ENCODE measurements around the gene MALRD1.
A peak's percentile ranks its signal among the peaks of the same experiment; 100 is the strongest.

Gene MALRD1

DNA sequence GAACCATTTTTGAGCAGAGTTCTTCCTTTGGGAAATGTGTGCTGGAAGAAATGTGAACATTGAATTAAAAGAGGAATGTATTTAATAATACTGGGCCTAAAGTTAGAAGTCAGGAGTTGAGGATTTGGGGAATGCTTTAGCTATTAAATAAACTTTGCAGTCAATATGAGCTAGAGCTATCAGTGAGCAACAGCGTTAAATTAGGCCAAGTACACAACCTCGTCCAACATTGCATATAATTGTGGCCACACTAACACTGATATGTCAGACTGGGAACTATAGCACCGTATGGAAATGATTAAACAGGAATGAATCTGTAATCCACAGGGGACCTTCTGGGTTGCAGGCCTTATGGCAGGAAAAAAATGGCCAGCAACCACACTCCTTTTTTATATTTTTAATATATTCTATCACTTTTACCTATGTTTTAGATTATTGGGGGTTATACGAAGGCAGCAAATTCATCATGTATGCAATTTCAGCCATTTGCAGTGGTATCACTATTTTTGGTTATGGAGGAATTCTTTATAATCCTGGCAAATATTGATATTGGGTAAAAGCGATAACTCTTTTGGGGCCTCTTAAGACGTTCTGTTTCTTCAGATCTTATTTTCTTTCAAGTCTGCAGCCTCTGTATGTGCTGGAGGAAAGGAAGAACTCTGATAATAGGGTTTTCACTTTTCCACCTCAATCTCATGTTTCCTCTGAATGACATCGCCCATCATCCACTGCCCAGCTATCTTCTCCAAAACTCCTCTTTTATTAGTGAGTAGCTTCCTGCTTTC, 531.4 kb downstream of the MALRD1 start:
- no peak for DNase-seq

DNA sequence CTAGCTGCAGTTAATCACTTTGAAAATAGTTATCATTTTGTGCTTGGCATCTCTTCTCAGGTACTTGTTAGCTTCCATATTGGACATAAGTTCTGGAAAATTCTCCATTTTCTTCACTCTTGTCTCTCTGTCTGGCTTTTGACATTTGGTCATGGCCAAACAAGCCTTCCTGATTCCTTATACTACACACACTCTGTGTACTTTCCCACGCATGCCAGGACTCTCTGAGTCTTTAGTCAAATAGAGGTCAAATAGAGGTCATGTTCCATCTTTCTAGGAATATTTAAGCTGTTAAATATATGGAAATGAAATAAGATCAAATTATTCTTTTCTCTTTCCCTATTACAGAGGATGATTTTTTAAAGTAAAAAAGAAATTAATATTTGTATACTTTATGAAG, 532.1 kb downstream of the MALRD1 start:
- DNase-seq: no peak

DNA sequence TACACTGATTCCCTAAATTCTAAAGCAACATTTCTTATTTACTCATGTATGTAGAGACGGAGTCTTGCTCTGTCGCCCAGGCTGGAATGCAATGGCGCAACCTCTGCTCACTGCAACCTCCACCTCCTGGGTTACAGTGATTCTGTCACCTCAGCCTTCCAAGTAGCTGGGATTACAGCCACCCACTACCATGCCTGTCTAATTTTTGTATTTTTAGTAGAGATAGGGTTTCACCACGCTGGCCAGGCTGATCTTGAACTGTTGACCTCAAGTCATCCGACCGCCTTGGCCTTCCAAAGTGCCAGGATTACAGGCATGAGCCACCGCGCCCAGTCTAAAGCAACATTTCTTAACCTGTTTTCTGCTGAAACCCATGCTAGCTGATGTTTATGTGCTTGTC, 540.0 kb downstream of the MALRD1 start:
- no peak for DNase-seq

DNA sequence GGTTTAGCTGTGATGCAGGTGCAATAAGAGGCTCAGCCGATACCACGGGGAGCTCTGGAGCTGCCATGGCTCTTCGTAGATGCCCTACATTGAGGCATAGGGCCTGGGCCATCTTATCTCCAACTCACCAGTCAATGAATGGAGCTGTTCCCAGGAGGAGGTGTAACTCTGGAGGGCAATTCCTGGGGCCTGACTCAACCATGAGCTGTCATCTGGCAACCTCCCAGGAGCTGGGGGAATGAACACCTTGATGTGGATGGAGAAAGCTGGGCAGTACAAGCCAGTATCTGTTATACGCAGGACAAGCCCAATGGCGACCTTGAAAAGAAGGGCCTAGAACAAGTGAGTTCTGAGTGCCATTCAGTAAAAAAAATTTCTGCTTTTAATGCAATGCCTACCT, 543.7 kb downstream of the MALRD1 start:
- no peak for DNase-seq

DNA sequence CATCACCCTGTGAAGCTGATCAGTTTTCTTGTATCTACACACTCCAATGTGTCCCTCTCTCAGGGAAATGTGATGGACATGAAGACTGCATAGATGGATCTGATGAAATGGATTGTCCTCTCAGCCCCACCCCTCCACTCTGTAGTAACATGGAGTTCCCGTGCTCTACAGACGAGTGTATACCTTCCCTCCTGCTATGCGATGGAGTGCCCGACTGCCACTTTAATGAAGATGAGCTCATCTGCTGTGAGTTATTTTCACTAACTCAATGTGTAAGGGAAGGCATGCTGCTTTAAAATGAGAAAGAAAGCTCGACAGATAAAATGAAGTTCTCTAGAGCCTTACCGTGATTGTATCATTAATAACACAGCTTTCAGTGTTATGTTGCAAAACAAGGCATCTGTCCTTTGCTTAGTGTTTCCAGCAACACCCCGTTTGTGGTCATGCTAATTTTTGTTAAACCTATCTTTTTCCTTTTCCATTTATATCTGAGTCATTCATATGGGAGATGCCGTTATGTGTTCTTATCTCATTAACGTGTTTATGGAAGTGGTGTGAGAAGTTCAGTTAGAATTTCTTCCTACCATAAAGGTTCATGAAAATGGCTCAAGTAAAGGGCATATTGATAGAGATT, 546.7 kb downstream of the MALRD1 start:
- no peak for DNase-seq

DNA sequence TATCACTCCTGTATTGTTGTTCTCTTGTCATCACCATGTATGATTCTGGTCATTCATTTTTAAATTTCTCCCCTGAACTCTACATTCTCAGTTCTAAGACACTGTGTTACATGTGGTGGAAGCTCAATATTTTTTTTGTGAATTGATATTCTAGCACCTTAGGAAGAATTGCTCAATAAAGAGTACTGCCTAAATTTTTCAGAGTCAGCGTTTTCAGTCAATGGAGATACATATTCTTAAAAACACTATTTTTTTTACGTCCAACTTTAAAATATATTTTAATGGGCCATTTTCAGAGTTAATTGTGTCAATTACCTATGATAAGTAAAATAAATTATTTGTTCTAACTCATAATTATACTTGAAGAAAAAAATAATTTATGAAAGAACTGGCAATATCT, 557.2 kb downstream of the MALRD1 start:
- no peak for DNase-seq

DNA sequence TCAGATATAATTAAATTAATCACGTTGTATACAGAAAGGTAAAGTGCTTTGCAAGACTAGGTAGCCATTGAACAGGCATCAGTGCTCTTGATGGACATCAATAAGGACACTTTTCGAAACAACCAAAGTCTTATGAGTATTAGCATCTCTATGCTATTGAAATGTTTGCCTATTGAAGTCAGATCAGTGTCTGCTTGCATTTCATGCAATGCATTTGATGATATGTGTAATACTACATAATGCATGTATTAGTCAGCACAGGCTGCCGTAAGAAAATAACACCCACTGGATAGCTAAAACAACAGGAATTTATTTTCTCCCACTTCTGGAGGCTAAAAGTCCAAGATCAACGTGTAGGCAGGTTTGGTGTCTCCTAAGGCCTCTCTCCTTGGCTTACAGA, 558.4 kb downstream of the MALRD1 start:
- no peak for DNase-seq

DNA sequence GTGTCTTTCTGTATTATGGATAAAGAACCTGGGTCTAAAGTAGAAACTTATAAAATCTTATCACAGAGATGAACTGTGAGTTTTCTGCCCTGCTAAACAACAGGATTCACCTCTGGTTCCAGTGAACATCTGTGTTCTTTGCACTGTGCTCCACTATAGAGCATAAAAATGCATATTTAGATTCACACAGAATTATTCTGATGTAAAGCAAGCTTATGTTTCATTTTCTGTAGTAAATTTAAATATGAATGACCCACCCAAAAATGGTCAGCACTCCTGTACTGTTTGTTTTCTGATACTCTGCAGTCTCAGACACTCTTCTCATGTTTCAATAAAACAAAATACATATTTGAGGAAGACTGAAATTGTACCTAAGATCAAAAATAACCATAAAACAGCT, 563.2 kb downstream of the MALRD1 start:
- no peak for DNase-seq

DNA sequence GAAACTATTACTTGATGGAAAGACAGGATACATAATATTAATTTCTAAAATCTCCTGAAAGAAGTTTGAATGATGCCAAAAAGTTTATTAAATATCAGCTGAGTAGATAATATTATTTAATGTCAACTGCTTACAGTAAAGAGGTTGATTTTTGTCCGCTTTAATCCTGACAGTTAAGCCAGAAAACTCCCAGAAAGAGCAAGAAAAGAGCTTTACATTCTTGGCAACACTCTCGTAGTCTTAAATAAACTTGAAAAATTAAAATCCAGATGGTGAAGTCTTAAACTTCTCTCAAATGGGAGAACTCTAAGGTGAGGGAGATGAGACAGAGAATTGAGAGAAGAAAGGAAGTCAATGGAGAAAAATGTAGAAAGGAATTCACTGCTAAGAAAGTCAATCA, 568.4 kb downstream of the MALRD1 start:
- no peak for DNase-seq

DNA sequence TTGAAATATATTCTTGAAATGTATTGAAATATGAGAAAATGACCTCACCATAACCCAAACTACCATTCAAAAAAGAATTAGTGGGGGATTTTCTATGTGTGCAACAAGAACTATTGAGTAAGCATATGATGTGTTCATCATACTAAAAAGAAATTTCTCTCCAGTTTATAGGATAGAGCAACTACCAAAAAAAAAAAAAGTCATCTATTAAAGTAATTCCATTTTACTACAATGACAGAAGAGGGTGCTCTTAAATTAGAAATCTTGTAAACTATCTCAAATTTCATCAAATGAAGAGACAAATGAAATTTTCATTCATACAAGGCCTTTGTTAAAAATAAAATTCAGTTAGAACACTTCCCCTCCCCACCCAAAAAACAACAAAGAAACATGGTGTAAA, 572.2 kb downstream of the MALRD1 start:
- peak; percentile 18 for DNase-seq

DNA sequence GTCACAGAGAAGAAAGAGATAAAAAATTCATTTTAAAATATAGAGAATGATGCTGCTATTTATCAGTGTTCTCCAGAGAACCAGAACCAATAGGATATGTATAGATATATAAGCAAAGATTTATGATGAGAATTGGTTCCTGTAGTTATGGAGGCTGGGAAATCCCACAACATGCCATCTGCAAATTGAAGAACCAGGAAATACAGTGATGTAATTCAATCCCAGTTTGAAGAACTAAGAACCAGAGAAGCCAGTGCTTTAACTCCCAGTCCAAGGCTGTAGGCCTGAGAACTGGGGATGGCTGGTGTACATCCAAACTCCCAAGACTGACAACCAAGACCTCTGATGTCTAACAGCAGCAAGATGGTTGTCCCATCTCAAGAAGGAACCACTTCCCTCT, 574.7 kb downstream of the MALRD1 start:
- peak; percentile 23 for DNase-seq

DNA sequence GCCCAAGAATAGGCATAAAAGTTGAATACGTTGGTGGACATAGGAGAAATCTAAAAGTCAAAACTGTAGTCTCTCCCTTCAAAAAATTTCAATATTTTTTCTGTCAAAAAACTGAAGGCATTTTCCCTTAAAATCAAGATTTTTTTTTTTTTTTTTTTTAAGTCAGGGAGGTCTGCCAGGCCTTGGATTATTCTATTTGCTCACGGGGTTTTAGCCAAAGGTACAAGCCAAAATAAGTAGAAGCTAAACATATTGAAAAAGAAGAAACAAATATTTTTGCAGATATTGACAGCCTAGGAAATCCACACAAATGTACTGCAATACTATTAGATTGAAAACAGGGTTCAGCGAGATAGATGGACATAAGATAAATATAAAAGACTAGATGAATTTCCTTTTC, 577.6 kb downstream of the MALRD1 start:
- no peak for DNase-seq

DNA sequence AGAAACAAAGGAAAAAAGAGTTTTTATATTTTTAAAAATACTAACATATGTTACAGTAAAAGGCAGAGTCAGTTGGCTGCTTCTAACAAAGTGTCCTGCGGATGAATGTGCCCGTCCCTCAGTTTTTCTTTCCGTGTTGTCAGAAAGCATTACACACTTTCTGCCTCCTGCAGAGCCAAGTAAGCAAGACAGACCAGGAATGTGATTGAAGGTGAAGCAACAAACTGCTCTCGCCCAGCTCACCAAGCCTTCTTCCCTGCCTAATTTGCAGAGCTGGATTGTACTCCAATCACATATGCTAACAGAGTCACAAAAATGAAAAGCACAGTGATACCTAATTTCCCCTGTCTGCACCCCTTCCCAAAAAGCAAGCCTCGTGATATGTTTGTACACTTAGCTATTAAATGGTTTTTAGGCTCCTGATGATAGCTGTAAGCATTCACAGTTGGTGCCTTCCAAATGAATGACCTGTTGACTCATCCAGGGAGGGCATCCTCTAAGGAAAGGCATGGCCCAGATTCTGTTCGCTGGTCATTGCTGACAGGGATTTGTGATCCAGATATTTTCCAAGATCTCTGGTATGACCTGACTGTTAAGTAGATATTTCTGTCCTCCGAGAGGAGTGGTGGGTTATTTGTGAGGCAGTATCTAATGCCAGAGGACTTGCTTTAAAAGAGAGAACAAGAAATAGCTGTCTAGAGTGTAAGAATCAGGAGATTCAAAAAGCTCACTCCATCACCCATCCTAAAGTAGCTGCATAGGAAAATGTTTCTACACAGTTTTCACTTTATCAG, 580.4 kb downstream of the MALRD1 start:
- DNase-seq: no peak

DNA sequence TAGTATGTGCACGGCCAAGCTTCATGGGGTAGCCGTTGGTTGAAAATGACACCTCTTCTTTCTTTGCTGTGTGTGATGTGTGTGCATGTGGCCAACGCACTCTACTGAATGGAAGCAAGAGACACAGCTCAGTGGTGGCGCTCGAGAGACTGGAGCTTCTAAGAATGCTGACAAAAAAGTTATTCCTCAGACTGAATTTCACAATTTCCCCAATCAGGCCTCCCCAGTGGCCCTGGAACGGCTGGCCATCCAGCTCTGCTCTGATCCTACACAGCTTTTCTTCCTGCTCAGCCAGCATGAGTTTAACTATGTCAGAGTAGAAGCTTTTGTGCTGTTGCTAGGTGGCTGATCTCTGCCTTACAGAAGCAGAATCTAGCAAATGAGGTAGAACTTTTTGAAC, 581.0 kb downstream of the MALRD1 start:
- peak; percentile 57 for DNase-seq

DNA sequence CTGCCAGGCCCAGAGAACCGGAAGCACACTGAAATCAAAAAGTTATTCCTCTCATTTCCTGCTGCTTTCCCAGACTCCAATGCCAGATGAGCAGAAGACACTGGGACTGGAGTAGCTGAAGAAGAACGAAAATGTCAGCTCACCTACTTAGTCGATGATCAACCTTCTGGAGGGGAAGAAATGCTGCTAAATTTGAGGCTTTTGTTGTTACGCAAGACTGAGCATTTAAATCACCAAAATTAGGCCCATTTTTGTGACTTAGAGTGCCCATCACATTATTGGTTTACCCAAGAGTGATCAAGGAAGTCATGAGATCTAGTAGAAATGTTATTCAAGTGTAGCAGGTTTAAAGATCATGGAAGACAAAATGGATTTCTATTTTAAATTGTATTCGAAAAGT, 585.6 kb downstream of the MALRD1 start:
- no peak for DNase-seq

DNA sequence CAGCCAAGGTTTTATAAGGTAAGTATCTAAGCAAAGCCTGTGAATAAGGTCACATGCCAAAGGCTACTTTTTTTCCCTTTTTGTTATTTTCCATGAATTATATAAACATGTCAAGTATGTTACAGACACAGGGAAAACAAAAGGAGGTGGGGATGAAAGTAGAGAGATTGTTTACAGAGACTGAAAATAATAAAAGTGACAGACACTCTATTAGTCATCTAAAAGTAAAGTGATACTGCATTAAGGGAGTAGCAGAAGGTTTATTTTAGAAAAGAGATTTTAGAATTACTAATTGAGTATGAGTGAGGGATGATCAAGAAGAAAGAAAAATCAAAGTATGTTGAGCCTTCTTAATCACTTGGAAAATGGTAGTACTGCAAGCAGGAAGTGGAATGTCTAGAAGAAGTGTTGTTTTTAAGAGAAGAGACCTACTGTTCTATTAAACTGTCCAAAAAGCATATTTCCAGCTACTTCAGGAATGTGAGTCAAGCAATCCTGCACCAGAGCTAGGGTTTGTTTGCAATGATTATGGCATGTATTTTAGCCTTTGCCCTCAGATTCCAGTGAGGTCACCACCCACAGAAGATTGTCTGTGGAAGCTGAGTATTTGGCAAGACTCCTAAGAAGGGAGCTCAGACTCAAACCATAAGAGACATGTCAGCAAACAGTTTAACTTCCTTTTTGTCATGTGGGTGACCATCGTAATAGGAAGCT, 589.7 kb downstream of the MALRD1 start:
- DNase-seq: peak; percentile 89

DNA sequence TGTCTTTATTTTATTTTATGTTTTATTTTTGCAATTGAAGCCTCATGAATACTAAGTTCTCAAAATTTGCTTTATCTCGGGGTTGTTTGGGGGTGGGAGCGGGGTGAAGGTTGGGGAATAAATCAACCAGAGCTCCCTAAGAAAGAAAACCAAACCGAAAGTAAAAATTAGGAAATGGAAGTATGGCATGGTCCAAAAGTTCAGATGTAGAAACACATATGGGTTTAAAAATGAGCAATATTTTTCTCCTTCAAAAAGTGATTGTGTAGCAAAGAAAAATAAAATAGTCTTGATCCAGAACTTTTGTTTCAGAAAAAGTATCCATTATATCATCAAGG, 590.3 kb downstream of the MALRD1 start:
- peak; percentile 56 for DNase-seq

DNA sequence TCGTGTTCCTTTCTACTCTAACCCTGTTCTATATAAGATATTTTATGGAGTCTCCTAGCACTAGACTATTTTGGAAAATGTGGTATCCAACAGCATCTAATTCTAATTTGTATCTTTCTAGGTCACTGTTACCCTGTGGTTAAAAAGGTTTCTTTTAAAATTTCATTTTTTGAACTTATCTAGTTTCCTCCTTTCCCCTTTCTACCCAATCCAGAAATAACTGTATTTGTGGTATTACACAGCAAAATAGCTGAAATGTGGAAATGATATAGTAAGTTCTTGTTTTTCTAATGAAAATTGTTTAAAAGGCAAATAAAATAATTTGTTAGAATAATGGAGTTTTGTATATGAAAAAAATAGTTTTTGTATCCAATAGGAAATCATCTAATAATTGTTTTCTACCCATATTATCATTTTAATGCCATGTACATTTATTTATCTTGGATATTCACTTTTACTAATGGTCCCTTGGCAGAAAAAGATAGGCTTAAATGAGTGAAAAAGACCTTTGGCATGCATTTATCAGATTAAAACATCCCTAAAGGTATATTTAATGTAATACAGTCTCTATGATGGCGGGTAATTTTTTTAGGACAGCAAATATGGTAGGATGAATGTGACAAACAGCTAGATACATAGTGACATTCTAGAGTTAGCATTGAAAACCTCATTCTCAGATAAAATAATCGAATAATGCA, 592.1 kb downstream of the MALRD1 start:
- no peak for DNase-seq

DNA sequence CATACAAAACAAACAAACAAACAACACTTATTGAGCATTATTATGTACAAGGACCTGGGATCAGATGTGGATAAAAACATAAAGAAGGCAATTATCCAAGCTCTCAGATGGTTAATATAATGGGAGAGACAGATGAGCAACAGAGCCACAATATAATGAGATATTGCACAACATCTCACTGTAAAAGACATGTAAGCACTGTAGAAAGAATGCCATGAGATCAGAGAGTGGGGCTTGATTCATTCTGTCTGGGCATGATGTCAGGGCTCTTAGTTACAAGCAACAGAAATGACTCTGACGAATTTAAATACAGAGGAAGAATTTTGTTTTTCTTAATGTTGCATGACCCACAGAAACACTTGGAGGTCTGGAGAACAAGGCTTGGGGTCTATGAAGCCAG, 602.9 kb downstream of the MALRD1 start:
- no peak for DNase-seq

DNA sequence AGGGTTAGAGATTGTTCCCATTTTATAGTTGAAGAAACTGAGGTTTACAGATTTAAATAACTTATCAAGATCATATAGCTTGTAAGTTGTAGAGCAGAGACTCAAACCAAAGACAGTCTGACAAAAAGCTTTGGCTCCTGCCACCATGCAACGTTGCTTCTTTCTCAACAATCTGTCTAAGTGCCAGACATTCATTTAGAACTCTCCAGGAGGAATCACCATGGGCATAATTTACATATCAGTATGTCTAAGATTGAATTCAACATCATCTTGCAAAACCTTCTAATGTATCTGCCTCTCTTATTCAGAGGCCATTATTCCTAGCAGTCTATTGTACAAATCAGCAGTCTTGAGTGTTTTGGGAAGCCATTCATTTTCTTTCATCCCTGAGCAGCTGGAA, 604.1 kb downstream of the MALRD1 start:
- no peak for DNase-seq

DNA sequence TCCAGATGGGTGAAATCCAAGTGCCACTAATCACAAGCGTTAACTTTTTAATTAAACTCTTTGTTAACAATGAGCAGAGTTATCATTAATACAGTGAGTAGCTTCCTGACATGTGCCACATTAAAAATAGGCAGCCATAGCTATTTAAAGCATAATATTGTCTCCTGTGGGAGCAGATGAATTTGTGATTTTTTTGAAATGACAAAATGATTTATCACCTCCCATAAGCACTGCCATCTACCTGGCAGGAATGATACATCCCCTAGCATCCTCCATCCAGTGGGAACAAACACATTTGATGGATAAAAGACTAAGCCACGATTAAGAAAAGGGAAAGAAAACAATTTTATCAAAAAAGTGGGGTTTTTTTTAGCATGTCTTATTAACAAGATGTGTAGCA, 605.3 kb downstream of the MALRD1 start:
- no peak for DNase-seq

DNA sequence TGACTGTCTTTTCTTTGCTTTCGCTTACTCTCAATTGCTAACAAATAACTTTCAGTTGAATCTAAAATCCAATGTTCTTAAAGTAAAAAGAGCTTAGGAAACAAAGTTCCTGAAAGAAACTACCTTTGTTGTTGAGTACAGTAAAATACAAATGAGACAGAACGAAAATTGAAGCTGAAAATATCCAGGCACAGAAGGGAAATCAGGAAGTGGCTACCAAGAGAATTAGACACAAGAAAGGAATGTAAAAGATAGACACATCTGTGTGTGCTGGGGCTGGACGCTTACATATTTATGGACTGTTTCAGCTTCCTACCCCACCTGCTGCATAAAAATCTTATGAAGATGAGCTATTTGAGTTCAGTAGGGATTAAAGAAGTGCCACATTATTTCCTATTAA, 606.0 kb downstream of the MALRD1 start:
- DNase-seq: no peak

Data from suppressor macrophage treated with lipopolysaccharide for 4 hours (primary cell).